Astrocyte (in vitro differentiated cells and primary cell): ENCODE data around the gene ADGRF5. TPM values are rescaled to one million over a fixed set of nuclear protein-coding genes. Genes with fewer than 3 reads are reported as not detected.
A peak's percentile ranks its signal among the peaks of the same experiment; 100 is the strongest.

Experiments
- DNase-seq: peaks from one replicate; pipeline ENCODE4 v3.0.0-alpha.2; 2010; ENCODE audit warnings: low read depth
- FAIRE-seq: peaks from 2 replicates; lab custom pipeline; 2011; peaks lifted over from hg19 to GRCh38; lab: Jason Lieb, UNC
- H2AFZ ChIP-seq: 2 replicates; pipeline ENCODE4 v1.6.0; 2012; ENCODE audit warnings: low read depth, low read length, inconsistent platforms
- H3K27ac ChIP-seq: 2 replicates; pipeline ENCODE4 v1.5.1; 2011; ENCODE audit warnings: low read depth, low read length, inconsistent platforms
- H3K27me3 ChIP-seq: 2 replicates; pipeline ENCODE4 v1.6.0; 2011; ENCODE audit warnings: low read length, inconsistent platforms; ENCODE audit not compliant: insufficient read depth
- H3K36me3 ChIP-seq: 2 replicates; pipeline ENCODE4 v1.5.1; 2011; ENCODE audit warnings: low read length, inconsistent platforms; ENCODE audit not compliant: insufficient read depth
- H3K4me1 ChIP-seq: 2 replicates; pipeline ENCODE4 v1.5.1; 2011; ENCODE audit warnings: low read length, inconsistent platforms; ENCODE audit not compliant: insufficient read depth
- H3K4me2 ChIP-seq: 2 replicates; pipeline ENCODE4 v1.6.0; 2012; ENCODE audit warnings: low read length, inconsistent platforms
- H3K4me3 ChIP-seq: 2 replicates; pipeline ENCODE4 v1.5.1; 2011; ENCODE audit warnings: low read depth, mild to moderate bottlenecking, low read length, inconsistent platforms; ENCODE audit not compliant: insufficient read depth
- H3K79me2 ChIP-seq: 2 replicates; pipeline ENCODE4 v1.6.0; 2012; ENCODE audit warnings: mild to moderate bottlenecking, low read length, inconsistent platforms; ENCODE audit not compliant: insufficient read depth
- H3K9ac ChIP-seq: 2 replicates; pipeline ENCODE4 v1.6.0; 2012; ENCODE audit warnings: mild to moderate bottlenecking, low read length, inconsistent platforms
- H3K9me3 ChIP-seq: 2 replicates; pipeline ENCODE4 v1.5.1; 2012; ENCODE audit warnings: low read depth, mild to moderate bottlenecking, low read length, inconsistent platforms; ENCODE audit not compliant: insufficient read depth
- H4K20me1 ChIP-seq: 2 replicates; pipeline ENCODE4 v1.6.0; 2012; ENCODE audit warnings: low read length, inconsistent platforms; ENCODE audit not compliant: insufficient read depth
- H3K27ac Mint-ChIP-seq: one replicate; pipeline ENCODE4 v1.8.0; 2021; ENCODE audit warnings: mild to moderate bottlenecking, mixed read lengths; ENCODE audit not compliant: unreplicated experiment
- H3K27me3 Mint-ChIP-seq: one replicate; pipeline ENCODE4 v1.8.0; 2021; ENCODE audit warnings: low read depth, mixed read lengths; ENCODE audit not compliant: unreplicated experiment
- H3K36me3 Mint-ChIP-seq: one replicate; pipeline ENCODE4 v1.8.0; 2021; ENCODE audit warnings: low read depth, mixed read lengths; ENCODE audit not compliant: unreplicated experiment
- H3K4me1 Mint-ChIP-seq: one replicate; pipeline ENCODE4 v1.8.0; 2021; ENCODE audit warnings: low read depth, mixed read lengths; ENCODE audit not compliant: unreplicated experiment
- H3K4me3 Mint-ChIP-seq: one replicate; pipeline ENCODE4 v1.8.0; 2021; ENCODE audit warnings: mild to moderate bottlenecking, moderate library complexity, mixed read lengths; ENCODE audit not compliant: unreplicated experiment
- H3K9me3 Mint-ChIP-seq: one replicate; pipeline ENCODE4 v1.8.0; 2021; ENCODE audit warnings: mild to moderate bottlenecking, mixed read lengths; ENCODE audit not compliant: unreplicated experiment
- CTCF ChIP-seq: IDR thresholded peaks from 2 replicates; pipeline ENCODE4 v1.5.1; 2011; ENCODE audit warnings: low read depth, mild to moderate bottlenecking, inconsistent platforms, low read length, moderate library complexity; ENCODE audit not compliant: insufficient read depth
- EZH2 ChIP-seq: IDR thresholded peaks from 2 replicates; pipeline ENCODE4 v1.6.1; 2012; ENCODE audit warnings: mild to moderate bottlenecking, low read length, inconsistent platforms; ENCODE audit not compliant: insufficient read depth
- total RNA-seq: library from RNA; stranded (reverse); gene quantifications from 2 replicates; pipeline ENCODE4 v1.2.1, GENCODE V29; 2021

The ADGRF5 gene
- total RNA-seq, 1 donor from 2014 or later: 0.54 TPM

GRCh38 chr6:46932526-46933319 lies 11.0 kb upstream of the ADGRF5 start:
- peak overlapping the region; percentile 7 for H3K27ac ChIP-seq
- TF ChIP-seq EZH2 (no peak), CTCF (no peak)
- H3K4me3 Mint-ChIP-seq: peak overlapping the region; percentile 1
- H3K27me3 ChIP-seq: no peaks in the 10 kb centered on the region
- H3K36me3 ChIP-seq: no peaks in the 10 kb centered on the region
- H3K4me1 ChIP-seq: peaks cover 15% of the 10 kb centered on the region
- H3K9me3 Mint-ChIP-seq: peaks cover 4% of the 10 kb centered on the region
- no peaks in the 10 kb centered on the region for H3K36me3 Mint-ChIP-seq
- H2AFZ ChIP-seq: no peak overlapping the region
- H3K9ac ChIP-seq: no peak overlapping the region
- no peak overlapping the region for H3K4me3 ChIP-seq
- H4K20me1 ChIP-seq: no peaks in the 10 kb centered on the region
- H3K4me2 ChIP-seq: peak overlapping the region; percentile 45
- H3K4me1 Mint-ChIP-seq: peaks cover 28% of the 10 kb centered on the region
- peak overlapping the region; percentile 88 for H3K27ac Mint-ChIP-seq
- H3K79me2 ChIP-seq: no peaks in the 10 kb centered on the region
- FAIRE-seq (no peak), DNase-seq (peak; percentile 81)
- H3K9me3 ChIP-seq: no peaks in the 10 kb centered on the region
- H3K27me3 Mint-ChIP-seq: no peaks in the 10 kb centered on the region

- Histone ChIP-seq H2AFZ (no peak overlapping the region), H3K4me2 (no peak overlapping the region), H3K4me3 (no peak overlapping the region), H4K20me1 (no peaks in the 10 kb centered on the region), H3K79me2 (no peaks in the 10 kb centered on the region), H3K4me1 (peaks cover 20% of the 10 kb centered on the region), H3K9me3 (no peaks in the 10 kb centered on the region), H3K9ac (no peak overlapping the region), H3K27me3 (no peaks in the 10 kb centered on the region), H3K36me3 (no peaks in the 10 kb centered on the region), H3K27ac (no peak overlapping the region)
- H3K27ac Mint-ChIP-seq: no peak overlapping the region
- DNase-seq (no peak), FAIRE-seq (no peak)
- peaks cover 4% of the 10 kb centered on the region for H3K9me3 Mint-ChIP-seq
- TF ChIP-seq CTCF (no peak), EZH2 (no peak)
- H3K36me3 Mint-ChIP-seq: no peaks in the 10 kb centered on the region
- no peaks in the 10 kb centered on the region for H3K27me3 Mint-ChIP-seq
- no peak overlapping the region for H3K4me3 Mint-ChIP-seq
- peaks cover 35% of the 10 kb centered on the region for H3K4me1 Mint-ChIP-seq
These were observed 9.7 kb upstream of the ADGRF5 start for GRCh38 chr6:46931416-46931815.

- Histone ChIP-seq H3K4me3 (no peak overlapping the region), H3K9me3 (no peaks in the 10 kb centered on the region), H3K27ac (no peak overlapping the region), H3K4me2 (no peak overlapping the region), H3K27me3 (no peaks in the 10 kb centered on the region), H3K4me1 (peaks cover 24% of the 10 kb centered on the region), H4K20me1 (no peaks in the 10 kb centered on the region), H2AFZ (no peak overlapping the region), H3K36me3 (no peaks in the 10 kb centered on the region), H3K79me2 (no peaks in the 10 kb centered on the region), H3K9ac (no peak overlapping the region)
- no peak overlapping the region for H3K27ac Mint-ChIP-seq
- peaks cover under 1% of the 10 kb centered on the region for H3K36me3 Mint-ChIP-seq
- TF ChIP-seq EZH2 (no peak), CTCF (no peak)
- DNase-seq (no peak), FAIRE-seq (no peak)
- H3K4me1 Mint-ChIP-seq: peaks cover 40% of the 10 kb centered on the region
- H3K27me3 Mint-ChIP-seq: no peaks in the 10 kb centered on the region
- no peak overlapping the region for H3K4me3 Mint-ChIP-seq
- peaks cover 4% of the 10 kb centered on the region for H3K9me3 Mint-ChIP-seq
These were observed 8.6 kb upstream of the ADGRF5 start for GRCh38 chr6:46930331-46930730.
